DOHH2 (cell line): ENCODE measurements around the gene ERN1.

Source experiments
- H3F3A ChIP-seq: fragments of 200-600 bp; sonication (generic), shearing (Covaris generic); 2 replicates; pipeline ENCODE4 v1.6.0; 2016; ENCODE audit warnings: antibody characterized with exemption, mild to moderate bottlenecking; ENCODE audit not compliant: control insufficient read depth, insufficient read depth
- H3K27ac ChIP-seq: fragments of 200-600 bp; sonication (generic); 2 replicates; pipeline ENCODE4 v1.5.1; 2014; ENCODE audit warnings: low read depth, mild to moderate bottlenecking, low read length, moderate library complexity
- H3K27me3 ChIP-seq: fragments of 200-600 bp; sonication (generic); 2 replicates; pipeline ENCODE4 v1.6.1; 2014; ENCODE audit warnings: mild to moderate bottlenecking, low read length, mixed read lengths; ENCODE audit not compliant: control insufficient read depth
- H3K36me3 ChIP-seq: fragments of 200-600 bp; sonication (generic); 2 replicates; pipeline ENCODE4 v1.6.1; 2014; ENCODE audit warnings: mild to moderate bottlenecking, low read length, moderate library complexity, mixed read lengths; ENCODE audit not compliant: control insufficient read depth
- H3K4me1 ChIP-seq: fragments of 200-600 bp; sonication (generic); 2 replicates; pipeline ENCODE4 v1.6.1; 2014; ENCODE audit warnings: mild to moderate bottlenecking, low read length, mixed read lengths; ENCODE audit not compliant: control insufficient read depth
- H3K4me2 ChIP-seq: fragments of 200-600 bp; sonication (generic); 2 replicates; pipeline ENCODE4 v1.6.0; 2014; ENCODE audit warnings: mild to moderate bottlenecking, low read length, moderate library complexity
- H3K4me3 ChIP-seq: fragments of 200-600 bp; sonication (generic); 2 replicates; pipeline ENCODE4 v1.5.1; 2014; ENCODE audit warnings: mild to moderate bottlenecking, low read length, mixed read lengths
- H3K79me2 ChIP-seq: fragments of 200-600 bp; sonication (generic); 2 replicates; pipeline ENCODE4 v1.6.1; 2014; ENCODE audit warnings: mild to moderate bottlenecking, low read length, mixed read lengths; ENCODE audit not compliant: control insufficient read depth
- H3K9me2 ChIP-seq: fragments of 200-600 bp; sonication (generic); replicated peaks from 2 replicates; pipeline ENCODE4 v1.6.1; 2014; ENCODE audit warnings: mild to moderate bottlenecking, low read length, mixed read lengths; ENCODE audit not compliant: control insufficient read depth
- H3K9me3 ChIP-seq: fragments of 200-600 bp; sonication (generic); 2 replicates; pipeline ENCODE4 v1.6.1; 2014; ENCODE audit warnings: antibody characterized with exemption, low read length, mixed read lengths; ENCODE audit not compliant: control insufficient read depth, insufficient read depth
- H4K20me1 ChIP-seq: fragments of 200-600 bp; sonication (generic); 2 replicates; pipeline ENCODE4 v1.6.0; 2014; ENCODE audit warnings: low read depth, mild to moderate bottlenecking, antibody characterized with exemption, low read length, moderate library complexity; ENCODE audit not compliant: control insufficient read depth, insufficient read depth
- EZH2phosphoT487 ChIP-seq: fragments of 200-600 bp; sonication (generic); IDR thresholded peaks from 2 replicates; pipeline ENCODE4 v1.6.1; 2017; ENCODE audit warnings: borderline replicate concordance, mild to moderate bottlenecking, antibody characterized with exemption, low read length, moderate library complexity, mixed read lengths
- TF ChIP-seq, protein P1 (sequence below): fragments of 200-600 bp; sonication (generic); IDR thresholded peaks from one replicate; pipeline ENCODE4 v1.5.1; 2014; ENCODE audit warnings: antibody characterized with exemption, mild to moderate bottlenecking, low read depth, low read length; ENCODE audit not compliant: poor library complexity, severe bottlenecking

The ERN1 gene

DNA sequence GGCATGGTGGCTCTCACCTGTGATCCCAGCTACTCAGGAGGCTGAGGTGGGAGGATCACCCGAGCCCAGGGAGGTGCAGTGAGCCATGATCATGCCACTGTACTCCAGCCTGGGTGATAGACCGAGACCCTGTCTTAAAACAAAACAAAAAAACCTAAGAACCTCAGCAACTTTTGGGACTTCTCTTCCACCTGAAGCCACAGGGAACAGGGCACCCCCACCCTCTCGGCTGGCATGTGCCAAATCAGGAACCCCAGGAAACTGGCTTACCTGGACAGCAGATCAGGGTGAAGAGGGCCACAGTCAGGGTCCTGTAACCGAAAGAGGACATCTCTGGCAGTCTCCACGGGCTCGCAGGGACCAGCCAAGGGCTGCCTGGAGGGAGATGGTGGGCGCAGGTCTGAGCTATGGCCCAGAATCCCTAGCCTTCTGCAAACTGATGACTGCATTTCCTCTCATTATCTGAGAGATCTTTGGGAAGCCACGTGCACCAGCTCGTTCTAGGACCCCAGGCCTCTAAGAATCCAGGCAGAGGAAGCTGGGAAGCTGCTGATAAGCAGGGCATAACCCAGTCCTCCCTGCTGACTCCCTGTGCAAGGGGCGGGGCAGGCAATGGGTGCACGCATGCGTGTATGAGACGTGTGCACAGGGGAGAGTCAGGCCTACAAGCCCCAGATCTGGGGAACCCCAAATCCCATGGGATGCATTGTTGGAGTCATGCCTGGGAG is 123.4 kb downstream of the ERN1 start:
- no peak overlapping the region for H3K4me3 ChIP-seq
- no peaks in the 10 kb centered on the region for H3F3A ChIP-seq
- no peak overlapping the region for H3K4me2 ChIP-seq
- no peak overlapping the region for H3K27ac ChIP-seq
- TF ChIP-seq, protein P1, sequence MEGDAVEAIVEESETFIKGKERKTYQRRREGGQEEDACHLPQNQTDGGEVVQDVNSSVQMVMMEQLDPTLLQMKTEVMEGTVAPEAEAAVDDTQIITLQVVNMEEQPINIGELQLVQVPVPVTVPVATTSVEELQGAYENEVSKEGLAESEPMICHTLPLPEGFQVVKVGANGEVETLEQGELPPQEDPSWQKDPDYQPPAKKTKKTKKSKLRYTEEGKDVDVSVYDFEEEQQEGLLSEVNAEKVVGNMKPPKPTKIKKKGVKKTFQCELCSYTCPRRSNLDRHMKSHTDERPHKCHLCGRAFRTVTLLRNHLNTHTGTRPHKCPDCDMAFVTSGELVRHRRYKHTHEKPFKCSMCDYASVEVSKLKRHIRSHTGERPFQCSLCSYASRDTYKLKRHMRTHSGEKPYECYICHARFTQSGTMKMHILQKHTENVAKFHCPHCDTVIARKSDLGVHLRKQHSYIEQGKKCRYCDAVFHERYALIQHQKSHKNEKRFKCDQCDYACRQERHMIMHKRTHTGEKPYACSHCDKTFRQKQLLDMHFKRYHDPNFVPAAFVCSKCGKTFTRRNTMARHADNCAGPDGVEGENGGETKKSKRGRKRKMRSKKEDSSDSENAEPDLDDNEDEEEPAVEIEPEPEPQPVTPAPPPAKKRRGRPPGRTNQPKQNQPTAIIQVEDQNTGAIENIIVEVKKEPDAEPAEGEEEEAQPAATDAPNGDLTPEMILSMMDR: no peak
- TF ChIP-seq EZH2phosphoT487: no peak
- peaks cover 2% of the 10 kb centered on the region for H3K4me1 ChIP-seq
- 0 out of 2 replicates have a peak, but pooled peaks cover 4% of the 10 kb centered on the region for H4K20me1 ChIP-seq
- no peaks in the 10 kb centered on the region for H3K27me3 ChIP-seq
- H3K79me2 ChIP-seq: peaks cover 7% of the 10 kb centered on the region; the same call in 1 of the 2 replicates
- no peaks in the 10 kb centered on the region for H3K9me2 ChIP-seq
- peaks cover 14% of the 10 kb centered on the region; the same call in 1 of the 2 replicates for H3K36me3 ChIP-seq
- no peaks in the 10 kb centered on the region for H3K9me3 ChIP-seq

DNA sequence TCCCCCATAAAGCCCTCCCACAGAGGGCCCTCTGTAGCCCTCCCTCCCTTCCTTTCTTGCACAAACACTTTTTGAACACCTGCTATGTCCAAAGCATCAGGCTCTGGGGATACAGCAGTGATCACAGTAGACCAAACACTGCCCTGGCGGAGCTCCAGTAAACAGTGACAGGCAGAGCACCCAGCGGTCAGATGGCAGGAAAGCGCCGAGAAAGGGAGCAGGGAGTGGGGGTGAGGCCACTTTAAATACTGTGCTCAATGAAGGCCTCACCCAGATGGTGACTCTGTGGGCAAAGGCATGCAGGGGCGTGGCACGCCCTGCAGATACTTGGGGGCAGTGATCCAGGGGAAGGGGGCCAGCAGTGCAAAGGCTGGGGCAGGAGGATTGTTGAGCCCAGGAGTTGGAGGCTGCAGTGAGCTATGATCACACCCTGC is 124.2 kb downstream of the ERN1 start:
- H3K27ac ChIP-seq: no peak overlapping the region
- TF ChIP-seq EZH2phosphoT487: no peak
- TF ChIP-seq, protein P1: no peak
- no peaks in the 10 kb centered on the region for H3K27me3 ChIP-seq
- peaks cover 7% of the 10 kb centered on the region; the same call in 1 of the 2 replicates for H3K79me2 ChIP-seq
- 0 out of 2 replicates have a peak, but pooled peaks cover 4% of the 10 kb centered on the region for H4K20me1 ChIP-seq
- H3K4me1 ChIP-seq: no peaks in the 10 kb centered on the region
- H3F3A ChIP-seq: no peaks in the 10 kb centered on the region
- no peaks in the 10 kb centered on the region for H3K9me3 ChIP-seq
- no peak overlapping the region for H3K4me3 ChIP-seq
- no peaks in the 10 kb centered on the region for H3K9me2 ChIP-seq
- no peak overlapping the region for H3K4me2 ChIP-seq
- peaks cover 14% of the 10 kb centered on the region; the same call in 1 of the 2 replicates for H3K36me3 ChIP-seq

DNA sequence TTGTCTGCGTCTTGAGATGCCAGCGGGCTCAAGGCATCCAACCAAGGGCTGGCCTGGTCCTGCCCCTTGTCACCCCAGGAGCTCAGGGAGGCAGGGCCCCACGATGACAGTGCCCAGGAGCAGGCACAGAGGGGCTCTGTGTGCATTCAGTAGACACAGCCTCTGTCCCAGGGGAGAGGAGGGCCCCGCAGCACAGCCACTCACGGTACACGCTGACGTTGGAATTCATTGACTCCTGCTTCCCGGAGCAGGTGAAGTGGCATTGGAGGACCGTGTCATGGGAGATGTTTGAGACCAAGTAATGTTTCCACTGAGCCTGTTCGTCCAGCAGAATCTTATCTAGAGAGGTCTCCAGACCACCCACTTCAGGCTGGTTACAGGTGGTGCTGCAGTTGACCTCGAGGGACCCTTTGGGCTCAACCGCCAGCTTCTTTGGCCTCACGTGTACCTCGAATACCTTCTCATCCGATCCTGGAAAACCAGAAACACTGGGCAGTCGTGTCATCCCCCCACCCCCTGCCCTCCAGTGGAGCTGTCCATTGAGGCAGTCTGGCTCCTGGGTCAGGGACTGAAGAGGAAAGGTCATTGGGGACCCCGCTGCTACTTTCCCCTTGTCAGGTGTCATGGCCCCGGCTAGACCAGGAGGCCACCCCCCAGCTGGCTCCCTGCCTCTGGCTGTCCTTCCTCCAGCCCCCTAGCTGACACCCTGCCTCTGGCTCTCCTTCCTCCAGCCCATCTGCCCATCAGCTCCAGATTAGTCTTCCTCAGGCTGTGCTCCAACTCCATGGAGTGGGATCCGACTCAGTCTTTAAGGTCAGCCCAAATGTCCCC is 124.8 kb downstream of the ERN1 start:
- TF ChIP-seq, protein P1: no peak
- TF ChIP-seq EZH2phosphoT487: no peak
- Histone ChIP-seq H4K20me1 (0 out of 2 replicates have a peak, but pooled peaks cover 4% of the 10 kb centered on the region), H3K9me3 (no peaks in the 10 kb centered on the region), H3F3A (no peaks in the 10 kb centered on the region), H3K9me2 (no peaks in the 10 kb centered on the region), H3K4me1 (no peaks in the 10 kb centered on the region), H3K4me2 (no peak overlapping the region), H3K4me3 (no peak overlapping the region), H3K79me2 (peaks cover 7% of the 10 kb centered on the region; the same call in 1 of the 2 replicates), H3K27me3 (no peaks in the 10 kb centered on the region), H3K36me3 (peaks cover 14% of the 10 kb centered on the region; the same call in 1 of the 2 replicates), H3K27ac (no peak overlapping the region)
